HG03342 (cell line): ENCODE results near the gene RAB11FIP2.

Source experiments
- ATAC-seq: cut with Tn5 transposase; IDR thresholded peaks from one replicate; pipeline ENCODE4 v1.9.1; 2021; ENCODE audit warnings: mild to moderate bottlenecking, moderate library complexity; ENCODE audit not compliant: unreplicated experiment

The RAB11FIP2 gene

DNA sequence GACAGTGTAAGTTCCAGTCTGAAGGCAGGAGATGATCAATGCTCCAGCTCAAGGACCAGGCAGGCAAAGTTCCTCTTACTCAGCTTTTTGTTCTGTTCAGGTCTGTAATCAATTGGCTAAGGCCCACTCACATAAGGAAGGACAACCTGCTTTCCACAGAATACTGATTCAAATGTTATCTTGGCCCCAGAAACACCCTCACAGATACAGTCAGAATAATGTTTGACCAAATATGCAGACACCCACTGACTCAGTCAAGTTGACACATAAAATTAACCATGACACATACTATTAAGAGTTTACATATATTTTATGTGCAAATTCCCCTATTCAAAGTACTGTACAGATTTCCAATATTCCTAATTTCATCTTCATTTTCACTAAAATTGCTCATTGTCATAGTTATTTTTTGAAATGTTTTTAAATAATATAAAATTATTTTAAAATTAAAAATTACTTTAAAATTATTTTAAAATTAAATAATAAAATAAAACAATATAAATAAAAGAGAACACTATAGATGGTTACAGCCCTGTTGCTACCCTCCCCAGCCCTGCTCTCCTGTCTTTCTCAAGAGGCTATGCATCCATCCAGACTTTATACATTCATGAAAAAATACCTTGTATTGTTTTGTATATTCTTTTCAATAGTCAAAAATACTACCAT is 59.4 kb downstream of the RAB11FIP2 start:
- no peak for ATAC-seq

DNA sequence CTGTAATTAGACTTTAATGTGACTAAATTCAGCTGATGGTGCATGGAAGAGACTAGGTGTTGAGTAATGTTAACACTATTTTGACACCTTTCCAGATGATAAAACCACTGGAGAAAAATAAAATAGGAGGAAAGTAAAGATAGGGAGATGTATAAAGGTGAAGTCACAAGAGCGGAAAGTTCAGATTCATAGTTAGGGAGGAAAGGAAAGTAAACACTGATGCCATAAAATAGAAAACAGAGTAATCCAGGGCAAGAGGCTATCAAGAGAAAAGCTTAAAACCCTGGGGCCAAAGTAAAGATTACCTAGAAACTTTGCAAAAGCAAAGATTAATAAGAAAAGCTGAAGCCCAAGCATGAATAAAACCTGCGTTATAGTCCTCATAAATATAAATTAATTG is 62.8 kb downstream of the RAB11FIP2 start:
- no peak for ATAC-seq

DNA sequence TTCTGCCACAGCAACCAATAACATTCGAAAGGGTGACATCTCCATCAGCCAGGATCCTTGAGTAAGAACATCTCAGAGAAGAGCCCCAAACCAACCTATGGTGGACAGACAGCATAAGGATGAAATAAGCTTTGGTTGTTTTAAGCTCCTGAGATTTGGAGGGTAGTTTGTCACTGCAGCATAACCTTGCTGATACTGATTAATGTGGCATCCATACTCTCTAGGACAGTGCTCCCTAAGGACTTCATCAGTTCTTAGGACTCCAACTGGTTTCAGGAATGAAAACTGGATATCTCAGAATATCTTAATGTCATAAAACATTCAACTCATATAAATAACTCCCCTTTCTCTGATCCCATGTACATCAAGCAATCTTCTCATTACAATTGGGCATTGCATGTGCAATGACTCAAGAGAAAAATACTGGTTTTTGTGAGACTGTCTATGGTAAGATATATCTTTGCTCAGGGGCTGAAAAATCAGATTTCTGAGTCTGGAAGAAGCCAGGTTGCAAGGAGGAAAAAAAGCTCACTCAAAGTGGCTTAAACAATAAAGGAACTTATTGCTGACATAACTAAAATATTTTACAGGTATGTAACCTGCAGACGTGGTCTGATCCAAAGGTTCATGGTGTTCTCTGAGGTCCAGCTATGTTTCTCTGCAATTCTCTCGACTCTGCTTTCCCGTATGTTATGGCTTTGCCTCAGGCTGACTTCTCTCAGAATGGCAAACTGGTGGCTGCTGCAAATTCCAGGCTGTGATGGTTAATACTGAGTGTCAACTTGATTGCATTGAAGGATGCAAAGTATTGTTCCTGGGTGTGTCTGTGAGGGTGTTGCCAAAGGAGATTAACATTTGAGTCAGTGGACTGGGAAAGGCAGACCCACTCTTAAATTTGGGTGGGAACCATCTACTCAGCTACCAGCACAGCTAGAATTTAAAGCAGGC is 65.7 kb downstream of the RAB11FIP2 start:
- no peak for ATAC-seq

DNA sequence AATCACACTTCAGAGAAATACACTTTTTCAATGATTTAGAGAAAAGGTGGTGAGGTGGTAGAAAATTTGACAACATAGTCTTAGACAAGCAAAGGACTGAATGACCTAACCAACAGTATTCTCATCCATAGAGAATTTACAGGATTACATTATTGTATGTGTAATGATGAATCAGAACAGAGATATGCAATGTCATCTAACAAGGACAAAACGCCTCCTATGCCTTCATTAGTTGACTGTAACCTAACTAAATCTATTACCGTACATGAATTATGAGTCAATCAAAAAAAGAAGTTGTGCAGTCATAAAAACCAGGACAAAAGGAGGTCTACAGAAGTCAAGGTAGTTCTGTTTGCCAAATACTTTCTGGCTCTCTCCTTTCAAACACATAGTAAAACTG is 66.5 kb downstream of the RAB11FIP2 start:
- ATAC-seq, result no peak

DNA sequence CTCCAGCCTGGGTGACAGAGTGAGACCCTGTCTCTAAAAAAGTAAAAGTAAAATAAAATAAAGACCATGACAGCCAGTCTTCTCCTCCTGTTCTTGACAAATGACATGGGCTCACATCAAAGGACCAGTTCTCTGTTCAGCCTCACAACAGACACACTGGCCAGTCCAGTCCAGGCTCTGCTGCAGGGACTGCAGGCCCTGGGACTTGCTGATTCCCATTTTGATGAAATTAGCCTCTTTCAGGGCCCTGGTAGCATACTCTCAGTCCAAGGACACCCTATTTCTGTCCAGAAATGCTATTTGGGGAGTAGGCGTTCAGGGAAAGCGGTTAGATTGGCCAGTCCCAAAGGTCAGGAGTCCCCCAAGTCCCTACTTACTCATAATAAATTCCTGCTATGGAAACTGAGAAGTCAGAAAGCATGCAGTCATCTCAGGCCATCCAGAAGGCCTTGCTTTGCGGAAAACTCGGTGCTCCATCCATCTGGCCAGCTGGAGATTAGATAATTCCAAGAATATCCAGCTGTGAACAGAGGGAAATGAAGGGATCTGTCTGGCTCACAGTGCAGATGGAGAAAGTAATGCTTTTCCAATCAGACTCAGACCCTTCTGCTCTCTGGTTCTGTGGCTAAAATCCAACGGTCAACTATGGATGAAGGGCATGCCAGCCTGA is 74.4 kb downstream of the RAB11FIP2 start:
- ATAC-seq, result no peak

- ATAC-seq, result no peak
Measured at GRCh38 chr10:117970962-117971361, 75.8 kb downstream of the RAB11FIP2 start.

DNA sequence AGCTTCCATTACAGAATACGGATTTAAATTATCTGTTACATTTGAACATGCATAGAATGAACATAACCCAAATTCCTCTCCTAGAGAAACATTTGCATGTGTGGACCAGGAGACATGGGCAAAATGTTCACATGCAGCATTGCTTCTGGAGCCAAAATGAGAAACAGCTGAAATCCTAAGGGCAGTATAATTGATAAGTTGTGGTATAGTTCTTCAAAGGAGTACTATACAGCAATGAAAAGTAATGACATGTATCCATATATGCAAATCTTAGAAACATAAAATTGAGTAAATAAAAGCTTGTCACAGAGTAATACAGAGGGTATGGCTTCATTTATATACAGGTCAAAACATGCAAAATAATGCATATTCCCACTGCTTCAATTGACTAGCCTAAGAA is 77.1 kb downstream of the RAB11FIP2 start:
- no peak for ATAC-seq

DNA sequence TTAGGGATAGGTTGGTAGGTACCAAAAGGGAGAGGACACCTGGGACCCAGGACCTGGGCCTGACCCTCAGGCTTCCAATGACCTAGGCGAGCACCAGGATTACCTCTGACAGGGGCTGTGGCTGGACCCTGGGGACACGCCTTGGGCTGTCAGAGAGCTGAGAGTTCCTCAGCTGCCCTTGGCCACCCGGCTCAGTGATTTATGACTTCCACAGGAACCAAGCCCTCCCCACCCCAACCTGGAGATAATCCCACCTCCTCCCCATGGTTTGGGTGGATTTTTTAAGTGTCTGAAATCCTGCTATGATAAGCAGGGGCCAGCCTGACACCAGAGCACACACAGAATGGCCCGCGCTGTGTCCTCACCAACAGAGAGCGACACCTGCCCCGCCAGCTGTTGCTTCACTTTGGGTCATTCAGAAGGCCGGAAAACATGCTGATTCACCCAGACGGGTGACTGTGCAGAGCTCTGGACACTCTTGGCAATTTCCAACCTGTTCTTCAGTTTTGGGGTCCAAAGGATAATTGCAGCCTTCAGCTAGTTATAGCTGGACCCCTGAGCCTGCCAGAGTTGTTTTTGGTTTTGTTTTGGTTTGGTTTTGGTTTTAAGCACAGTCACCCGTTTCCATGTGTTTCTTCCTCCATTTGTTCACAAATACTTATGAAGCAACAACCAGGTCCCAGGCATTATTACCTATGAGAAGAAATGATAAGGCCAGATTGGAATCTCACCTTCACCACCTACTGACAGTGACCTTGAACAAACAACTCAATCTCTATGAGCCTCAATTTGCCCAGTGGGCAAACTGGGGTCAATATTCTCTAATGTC is 78.2 kb downstream of the RAB11FIP2 start:
- ATAC-seq, result no peak

- no peak for ATAC-seq
Measured at GRCh38 chr10:117967149-117967650, 79.5 kb downstream of the RAB11FIP2 start.

- ATAC-seq, result no peak
Measured at GRCh38 chr10:117965984-117966383, 80.8 kb downstream of the RAB11FIP2 start.

- no peak for ATAC-seq
Measured at GRCh38 chr10:117964536-117964935, 82.2 kb downstream of the RAB11FIP2 start.

GRCh38 chr10:117960345-117960935 is 86.3 kb downstream of the RAB11FIP2 start:
- no peak for ATAC-seq

- no peak for ATAC-seq
Measured at GRCh38 chr10:117956972-117957371, 89.8 kb downstream of the RAB11FIP2 start.

- no peak for ATAC-seq
Measured at GRCh38 chr10:117955176-117955575, 91.6 kb downstream of the RAB11FIP2 start.
